K562 (cell line): Measurements from ENCODE around the gene IL17F. TPM values are rescaled to one million over a fixed set of nuclear protein-coding genes. Genes with fewer than 3 reads are reported as not detected.

Experiments
- ATAC-seq: fragments of 200-7000 bp; cut with Tn5 transposase; 3 replicates; pipeline ENCODE4 v1.9.1; 2020; ENCODE audit warnings: moderate library complexity
- BruUV-seq: library from RNA; stranded (reverse); fragments of 400-500 nt; replicated peaks from 2 replicates; lab custom pipeline; 2021; lab: Mats Ljungman, UMichigan
- CTCF ChIA-PET: fragments of 300-600 bp; formaldehyde crosslinking; extraction: SDS; loops from one replicate; lab custom pipeline; 2021; ENCODE audit warnings: low intra/inter-chr PET ratio; lab: Yijun Ruan, JAX
- POLR2A ChIA-PET: fragments of 300-600, 350-650 bp; sonication (Branson Sonifier 250); formaldehyde crosslinking; extraction: SDS; loops from one replicate; lab custom pipeline; 2021; ENCODE audit warnings: antibody characterized with exemption, inconsistent platforms; lab: Yijun Ruan, JAX
- DNase-seq, 4 experiments: peaks; one replicate each; pipeline versions ENCODE4 v3.0.0 to v3.0.0-alpha.2; 2011 to 2018; ENCODE audit warnings: low spot score in 3 of 4, mixed read lengths in 3 of 4; ENCODE audit errors: extremely low read depth in 1 of 4
- FAIRE-seq: peaks from 2 replicates; lab custom pipeline; 2011; peaks lifted over from hg19 to GRCh38; lab: Jason Lieb, UNC
- H2AFZ ChIP-seq: 2 replicates; pipeline ENCODE4 v1.6.0; 2011; ENCODE audit warnings: low read depth, low read length, control low read depth, inconsistent platforms
- H3K27ac ChIP-seq: fragments of 200-600 bp; 3 replicates; pipeline ENCODE4 v1.8.0; 2011; ENCODE audit warnings: low read depth, mild to moderate bottlenecking, control low read depth, inconsistent platforms, low read length, moderate library complexity, mixed read lengths; ENCODE audit errors: extremely low read depth
- H3K27me3 ChIP-seq, 2 experiments: fragments of 300-600 bp in 1 of 2; 2 replicates in 1 of 2; 3 replicates in 1 of 2; pipeline versions ENCODE4 v1.6.0 to v1.8.0; 2011; ENCODE audit warnings: inconsistent platforms in 2 of 2, low read length in 2 of 2, mild to moderate bottlenecking in 1 of 2, mixed read lengths in 1 of 2, moderate library complexity in 1 of 2; ENCODE audit not compliant: control insufficient read depth in 2 of 2, insufficient read depth in 2 of 2
- H3K36me3 ChIP-seq: fragments of 300-600 bp; 3 replicates; pipeline ENCODE4 v1.8.0; 2011; ENCODE audit warnings: mild to moderate bottlenecking, low read length, inconsistent platforms; ENCODE audit not compliant: control insufficient read depth, insufficient read depth
- H3K4me1 ChIP-seq, 2 experiments: fragments of 200-600 bp in 1 of 2; replicated peaks in 1 of 2; 2 replicates in 1 of 2; 3 replicates in 1 of 2; pipeline versions ENCODE4 v1.5.1 to v1.8.0; 2011; ENCODE audit warnings: inconsistent platforms in 2 of 2, low read length in 2 of 2, mild to moderate bottlenecking in 1 of 2, mixed read lengths in 1 of 2, moderate library complexity in 1 of 2; ENCODE audit not compliant: control insufficient read depth in 2 of 2, insufficient read depth in 2 of 2
- H3K4me2 ChIP-seq: 2 replicates; pipeline ENCODE4 v1.6.1; 2011; ENCODE audit warnings: low read length, control low read depth, inconsistent platforms, mixed read lengths; ENCODE audit not compliant: insufficient read depth
- H3K4me3 ChIP-seq: fragments of 200-600 bp; sonication (generic), shearing (Covaris generic); 2 replicates; pipeline ENCODE4 v1.5.1; 2016; ENCODE audit warnings: control low read depth, inconsistent platforms
- H3K79me2 ChIP-seq: fragments of 200-600 bp; 3 replicates; pipeline ENCODE4 v1.8.0; 2011; ENCODE audit warnings: low read length, inconsistent platforms; ENCODE audit not compliant: control insufficient read depth, insufficient read depth
- H3K9ac ChIP-seq, 2 experiments: 2 replicates each; pipeline versions ENCODE4 v1.6.0 to v1.6.1; 2011; ENCODE audit warnings: low read depth in 2 of 2, low read length in 2 of 2, control low read depth in 1 of 2, inconsistent platforms in 1 of 2, mild to moderate bottlenecking in 1 of 2, mixed read lengths in 1 of 2; ENCODE audit not compliant: insufficient read depth in 1 of 2
- H3K9me1 ChIP-seq: one replicate; pipeline ENCODE4 v1.6.0; 2011; ENCODE audit warnings: inconsistent platforms, mild to moderate bottlenecking, low read length, moderate library complexity; ENCODE audit not compliant: control insufficient read depth, insufficient read depth
- H3K9me3 ChIP-seq: replicated peaks from 2 replicates; pipeline ENCODE4 v1.5.1; 2011; ENCODE audit warnings: low read depth, low read length, inconsistent platforms; ENCODE audit not compliant: control insufficient read depth, insufficient read depth
- H4K20me1 ChIP-seq: replicated peaks from 2 replicates; pipeline ENCODE4 v1.6.1; 2011; ENCODE audit warnings: low read length, inconsistent platforms, mixed read lengths; ENCODE audit not compliant: control insufficient read depth, insufficient read depth
- C11orf30 ChIP-seq: fragments of 450-650 bp; IDR thresholded peaks from 2 replicates; pipeline ENCODE4 v1.6.1; 2016; ENCODE audit warnings: low read depth, mild to moderate bottlenecking
- MAFF ChIP-seq: IDR thresholded peaks from 2 replicates; pipeline ENCODE4 v1.6.1; 2012; ENCODE audit warnings: low read length, improper control_type of control experiment
- MAFG ChIP-seq: fragments of 450-650 bp; conservative IDR thresholded peaks from 2 replicates; pipeline ENCODE4 v1.6.1; 2016; ENCODE audit warnings: missing genetic modification characterization, missing compliant biosample characterization
- MAFK ChIP-seq: IDR thresholded peaks from 2 replicates; pipeline ENCODE4 v1.6.1; 2011; ENCODE audit warnings: low read length, improper control_type of control experiment
- MIER1 ChIP-seq: fragments of 450-650 bp; IDR thresholded peaks from 2 replicates; pipeline ENCODE4 v1.6.1; 2016; ENCODE audit warnings: antibody characterized with exemption, mild to moderate bottlenecking, low read depth
- NFE2 ChIP-seq: IDR thresholded peaks from 2 replicates; pipeline ENCODE4 v1.6.1; 2014; ENCODE audit warnings: antibody characterized with exemption, low read depth
- SREBF2 ChIP-seq: sonication (generic); formaldehyde crosslinking; IDR thresholded peaks from 2 replicates; pipeline ENCODE4 v1.4.0; 2020; ENCODE audit warnings: mild to moderate bottlenecking, missing genetic modification reagents
- ZNF316 ChIP-seq: fragments of 450-650 bp; IDR thresholded peaks from 2 replicates; pipeline ENCODE4 v1.6.1; 2016
- WGBS: fragments of 100-300 bp; shearing (Covaris generic); methylation state at CpG from one replicate; pipeline ENCODE4 v1.1.6; 2016; ENCODE audit warnings: low coverage, mixed read lengths; ENCODE audit not compliant: insufficient coverage; ENCODE audit errors: missing lambda C conversion rate; 5-methylcytosine and 5-hydroxymethylcytosine counted together
- in situ Hi-C: fragments of 300-500 bp; cut with MboI; formaldehyde crosslinking; loops from 4 replicates; pipeline ENCODE4 v1.15.0; 2018; ENCODE audit warnings: inconsistent platforms, mixed read lengths
- intact Hi-C: fragments of 100-400 bp; cut with micrococcal nuclease; formaldehyde crosslinking; loops from 2 replicates; pipeline ENCODE4 v1.14.2; 2022
- polyA plus RNA-seq, 8 experiments: library from polyadenylated mRNA; depleted of rRNA in 4 of 8; stranded (reverse) in 5 of 8; unstranded in 3 of 8; fragments of >200 nt; fragmentation: Nextera tagmentation in 2 of 8; fragmentation: Illumina TruSeq in 1 of 8; extraction: Ambion mirVana in 2 of 8; extraction: Trizol in 1 of 8; gene quantifications; 2 replicates each; pipeline versions ENCODE4 v1.2.1 to v1.2.3, GENCODE V29; 2011 to 2014; ENCODE audit warnings: inconsistent platforms in 1 of 8, missing spikeins in 1 of 8
- total RNA-seq, 7 experiments: library from RNA; depleted of rRNA in 6 of 7; stranded (reverse); fragments of >200 nt in 6 of 7; fragmentation: Illumina TruSeq in 2 of 7; extraction: Trizol in 2 of 7; gene quantifications; 2 replicates each; pipeline versions ENCODE4 v1.2.1 to v1.2.3, GENCODE V29; 2011 to 2021; ENCODE audit warnings: low replicate concordance in 1 of 7
- TF ChIP-seq, protein P1 (sequence below): fragments of 200-800 bp; sonication (Bioruptor generic); IDR thresholded peaks from 2 replicates; pipeline ENCODE4 v1.6.1; 2016; ENCODE audit warnings: missing genetic modification characterization, missing compliant biosample characterization

Gene IL17F
- total and polyA plus RNA-seq, 9 of the 15 experiments (the other 6 are each of a cell fraction or from before 2014, with no cell fraction given), result not detected

DNA sequence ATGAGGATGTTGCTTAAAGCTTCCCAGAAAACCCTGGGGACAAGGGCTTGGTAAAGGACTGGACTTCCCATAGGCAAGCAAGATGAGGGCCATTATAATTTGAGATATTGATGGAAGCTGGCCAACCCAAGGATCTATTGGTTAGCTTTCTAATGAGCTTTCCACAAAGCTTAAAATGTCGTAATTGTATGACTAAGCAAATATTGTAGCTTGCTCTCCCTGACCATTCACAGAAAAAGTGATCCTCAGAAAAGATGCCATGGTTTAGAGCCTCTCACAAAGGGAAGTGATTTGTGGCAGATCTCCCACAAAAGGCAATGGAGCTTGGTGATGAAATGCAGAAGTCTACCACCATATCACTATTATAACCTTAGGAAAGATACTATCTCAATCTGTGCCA, 13.6 kb downstream of the IL17F start:
- Histone ChIP-seq H3K4me2 (no peak overlapping the region), H2AFZ (no peak overlapping the region), H3K79me2 (no peaks in the 10 kb centered on the region), H3K36me3 (no peaks in the 10 kb centered on the region), H4K20me1 (no peaks in the 10 kb centered on the region), H3K4me3 (no peak overlapping the region), H3K9ac (no peak overlapping the region), H3K4me1 (no peaks in the 10 kb centered on the region), H3K27me3 (peaks cover 13 to 20% of the 10 kb centered on the region in 2 experiments; a peak in 4 of 5 replicates), H3K9me1 (no peaks in the 10 kb centered on the region), H3K9me3 (no peaks in the 10 kb centered on the region), H3K27ac (no peak overlapping the region)
- WGBS, result 0% methylated on average over 1 of the region's 1 CpG
- POLR2A ChIA-PET, result interaction anchor here (1.1 to 1.3 kb wide), 2 partner anchors 12 to 29 kb away, joined by 3 to 4 read pairs; no protein-coding TSS in a partner anchor
- no peak for DNase-seq
- no peak for ATAC-seq
- no TSS peak for BruUV-seq
- CTCF ChIA-PET, result no interaction called here
- TF ChIP-seq ZNF316, result peak; percentile 70
- peak; percentile 25; the same call in 1 of the 2 replicates for TF ChIP-seq MAFF
- TF ChIP-seq SREBF2, result no peak
- peak; percentile 37; the same call in 1 of the 2 replicates for TF ChIP-seq C11orf30
- peak; percentile 43; the same call in 1 of the 2 replicates for TF ChIP-seq NFE2
- TF ChIP-seq MIER1, result no peak
- TF ChIP-seq MAFG, result peak; percentile 61
- TF ChIP-seq MAFK, result no peak; the same call in 1 of the 2 replicates
- FAIRE-seq, result no peak
- intact Hi-C loops, result loop anchor here (10.0 kb wide), 1 partner anchor 146 kb away; the partner anchor contains the start of gene PKHD1
- in situ Hi-C loops, result no loop called here

GRCh38 chr6:52227495-52227894, 16.8 kb downstream of the IL17F start:
- Histone ChIP-seq H3K9me3 (no peaks in the 10 kb centered on the region), H3K27ac (no peak overlapping the region), H3K36me3 (no peaks in the 10 kb centered on the region), H3K79me2 (no peaks in the 10 kb centered on the region), H2AFZ (no peak overlapping the region), H4K20me1 (no peaks in the 10 kb centered on the region), H3K27me3 (peaks cover 7 to 15% of the 10 kb centered on the region in 2 experiments; a peak in 4 of 5 replicates), H3K4me2 (no peak overlapping the region), H3K4me3 (no peak overlapping the region), H3K9me1 (no peaks in the 10 kb centered on the region), H3K4me1 (no peaks in the 10 kb centered on the region), H3K9ac (no peak overlapping the region)
- ATAC-seq (no peak), FAIRE-seq (no peak), DNase-seq (no peak)
- POLR2A ChIA-PET, result no interaction called here
- BruUV-seq, result no TSS peak
- CTCF ChIA-PET, result no interaction called here
- 7% methylated on average over 1 of the region's 1 CpG for WGBS
- intact Hi-C loops (no loop called here), in situ Hi-C loops (no loop called here)
- TF ChIP-seq, protein P1, sequence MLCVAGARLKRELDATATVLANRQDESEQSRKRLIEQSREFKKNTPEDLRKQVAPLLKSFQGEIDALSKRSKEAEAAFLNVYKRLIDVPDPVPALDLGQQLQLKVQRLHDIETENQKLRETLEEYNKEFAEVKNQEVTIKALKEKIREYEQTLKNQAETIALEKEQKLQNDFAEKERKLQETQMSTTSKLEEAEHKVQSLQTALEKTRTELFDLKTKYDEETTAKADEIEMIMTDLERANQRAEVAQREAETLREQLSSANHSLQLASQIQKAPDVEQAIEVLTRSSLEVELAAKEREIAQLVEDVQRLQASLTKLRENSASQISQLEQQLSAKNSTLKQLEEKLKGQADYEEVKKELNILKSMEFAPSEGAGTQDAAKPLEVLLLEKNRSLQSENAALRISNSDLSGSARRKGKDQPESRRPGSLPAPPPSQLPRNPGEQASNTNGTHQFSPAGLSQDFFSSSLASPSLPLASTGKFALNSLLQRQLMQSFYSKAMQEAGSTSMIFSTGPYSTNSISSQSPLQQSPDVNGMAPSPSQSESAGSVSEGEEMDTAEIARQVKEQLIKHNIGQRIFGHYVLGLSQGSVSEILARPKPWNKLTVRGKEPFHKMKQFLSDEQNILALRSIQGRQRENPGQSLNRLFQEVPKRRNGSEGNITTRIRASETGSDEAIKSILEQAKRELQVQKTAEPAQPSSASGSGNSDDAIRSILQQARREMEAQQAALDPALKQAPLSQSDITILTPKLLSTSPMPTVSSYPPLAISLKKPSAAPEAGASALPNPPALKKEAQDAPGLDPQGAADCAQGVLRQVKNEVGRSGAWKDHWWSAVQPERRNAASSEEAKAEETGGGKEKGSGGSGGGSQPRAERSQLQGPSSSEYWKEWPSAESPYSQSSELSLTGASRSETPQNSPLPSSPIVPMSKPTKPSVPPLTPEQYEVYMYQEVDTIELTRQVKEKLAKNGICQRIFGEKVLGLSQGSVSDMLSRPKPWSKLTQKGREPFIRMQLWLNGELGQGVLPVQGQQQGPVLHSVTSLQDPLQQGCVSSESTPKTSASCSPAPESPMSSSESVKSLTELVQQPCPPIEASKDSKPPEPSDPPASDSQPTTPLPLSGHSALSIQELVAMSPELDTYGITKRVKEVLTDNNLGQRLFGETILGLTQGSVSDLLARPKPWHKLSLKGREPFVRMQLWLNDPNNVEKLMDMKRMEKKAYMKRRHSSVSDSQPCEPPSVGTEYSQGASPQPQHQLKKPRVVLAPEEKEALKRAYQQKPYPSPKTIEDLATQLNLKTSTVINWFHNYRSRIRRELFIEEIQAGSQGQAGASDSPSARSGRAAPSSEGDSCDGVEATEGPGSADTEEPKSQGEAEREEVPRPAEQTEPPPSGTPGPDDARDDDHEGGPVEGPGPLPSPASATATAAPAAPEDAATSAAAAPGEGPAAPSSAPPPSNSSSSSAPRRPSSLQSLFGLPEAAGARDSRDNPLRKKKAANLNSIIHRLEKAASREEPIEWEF (CRISPR knock-in tag), result no peak
